ENCODE results near the gene RAD54L.

The RAD54L gene

DNA sequence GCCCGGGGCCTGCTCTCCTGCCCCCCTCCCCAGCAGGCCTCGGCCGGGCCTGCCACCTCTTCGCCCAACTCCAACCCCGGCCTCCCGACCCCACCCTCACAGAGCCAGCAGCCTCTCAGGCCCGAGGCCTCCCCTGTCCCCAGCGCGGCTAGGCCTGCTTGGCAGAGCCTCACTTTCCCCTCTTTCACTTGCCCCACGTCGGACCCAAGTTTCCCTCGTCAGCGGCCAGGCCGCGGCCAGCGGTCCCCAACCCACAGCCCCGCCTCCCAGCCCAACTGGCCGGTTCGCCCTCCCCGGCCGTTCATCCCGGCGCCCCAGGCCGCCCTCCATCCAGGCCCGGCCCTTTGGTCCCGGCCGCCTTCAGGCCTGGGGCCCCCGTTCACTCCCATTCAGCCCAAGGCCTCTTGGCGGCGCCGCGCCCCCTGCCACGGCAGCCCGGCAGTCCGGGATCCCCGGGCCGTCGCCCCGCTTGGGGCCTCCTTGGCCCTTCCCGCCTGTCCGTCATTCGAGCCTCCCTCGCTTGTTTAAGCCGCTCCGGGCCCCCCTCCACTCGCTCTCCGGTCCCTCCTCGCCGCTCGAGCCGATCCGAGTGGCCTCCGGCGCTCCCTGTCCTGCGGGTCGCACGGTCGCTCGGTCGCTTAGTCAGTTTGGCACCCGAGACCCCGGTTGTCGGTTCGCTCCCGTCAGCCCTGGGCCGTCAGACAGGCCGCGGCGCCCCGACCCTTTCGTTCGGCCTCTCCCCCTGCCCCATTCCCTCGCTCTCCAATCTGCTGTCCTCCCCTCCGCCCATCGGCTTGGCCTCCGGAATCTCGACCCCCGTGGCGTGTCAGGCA lies 54.5 kb downstream of the RAD54L start:
- Histone ChIP-seq H3K27me3 (no peaks in the 10 kb centered on the region), H3K4me2 (peak overlapping the region; percentile 90 to 100 (median 97)), H3K4me1 (peaks cover 42 to 53% (median 44%) of the 10 kb centered on the region in 10 experiments), H3K36me3 (peaks cover 16 to 57% (median 32%) of the 10 kb centered on the region in 11 experiments), H4K20me1 (peaks cover 39 to 90% (median 72%) of the 10 kb centered on the region in 11 experiments; a peak in 21 of 22 replicates), H3K4me3 (peak overlapping the region; percentile 78 to 99 (median 92)), H3K9ac (peak overlapping the region; percentile 97 to 100 (median 99)), H3K27ac (peak overlapping the region; percentile 93 to 100 (median 98)), H3K9me3 (replicated peaks in 1 of 11) (no peaks in the 10 kb centered on the region)
- TF ChIP-seq Cebpa-rat (IDR thresholded peaks at IDR 0.05), result no peak

DNA sequence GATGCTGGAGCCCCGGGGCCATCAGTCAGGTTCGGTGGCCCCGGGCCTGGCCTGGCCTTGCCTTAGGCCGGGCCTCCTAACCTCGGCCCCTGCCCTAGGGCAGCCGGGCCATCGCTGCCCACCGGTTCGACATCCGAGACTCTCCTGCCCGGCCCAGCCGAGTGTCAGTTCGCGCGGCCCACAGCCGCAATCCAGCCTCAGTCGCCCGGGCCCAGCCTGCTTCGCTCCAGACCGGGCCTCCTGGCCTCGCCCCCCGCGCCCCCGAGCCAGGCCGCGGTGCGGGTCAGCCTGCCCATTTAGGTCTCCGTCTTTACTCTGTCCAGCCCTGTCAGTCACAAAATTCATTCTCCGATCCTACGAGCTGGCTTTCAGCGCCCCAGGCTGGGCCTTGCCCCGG lies 55.1 kb downstream of the RAD54L start:
- Histone ChIP-seq H3K27ac (peak overlapping the region; percentile 93 to 100 (median 98)), H3K4me3 (peak overlapping the region; percentile 78 to 99 (median 92)), H3K9me3 (replicated peaks in 1 of 11) (no peaks in the 10 kb centered on the region), H3K27me3 (no peaks in the 10 kb centered on the region), H3K4me2 (peak overlapping the region; percentile 90 to 100 (median 97)), H3K36me3 (peaks cover 11 to 57% (median 30%) of the 10 kb centered on the region in 11 experiments), H3K9ac (peak overlapping the region; percentile 97 to 100 (median 99)), H4K20me1 (peaks cover 45 to 90% (median 73%) of the 10 kb centered on the region in 11 experiments; a peak in 21 of 22 replicates), H3K4me1 (peaks cover 48 to 59% (median 50%) of the 10 kb centered on the region in 10 experiments)
- TF ChIP-seq Cebpa-rat (IDR thresholded peaks at IDR 0.05), result no peak

- H3K27me3 ChIP-seq, result no peaks in the 10 kb centered on the region
- no peak for TF ChIP-seq Cebpa-rat (IDR thresholded peaks at IDR 0.05)
- H4K20me1 ChIP-seq, result peaks cover 51 to 90% (median 74%) of the 10 kb centered on the region in 11 experiments
Measured at GRCh38 chr1:46303038-46303871, 55.7 kb downstream of the RAD54L start, which contains the start of the genes LRRC41 and UQCRH. Gene LRRC41 (minus strand): TSS chr1:46303616. CDS start chr1:46303322, 294 bp downstream. Gene UQCRH (plus strand): TSS chr1:46303698. CDS start chr1:46303767, 69 bp downstream.

GRCh38 chr1:46303872-46304326 lies 56.3 kb downstream of the RAD54L start:
- TF ChIP-seq Cebpa-rat (IDR thresholded peaks at IDR 0.05), result no peak
- no peaks in the 10 kb centered on the region for H3K9me3 ChIP-seq (replicated peaks in 1 of 11)
- peak overlapping the region; percentile 97 to 100 (median 99) for H3K9ac ChIP-seq
- peak overlapping the region; percentile 93 to 100 (median 98) for H3K27ac ChIP-seq
- H3K4me2 ChIP-seq, result peak overlapping the region; percentile 94 to 100 (median 97)
- H3K4me1 ChIP-seq, result peaks cover 58 to 71% (median 62%) of the 10 kb centered on the region in 10 experiments
- H3K4me3 ChIP-seq, result peak overlapping the region; percentile 78 to 99 (median 92)
- peaks cover 53 to 90% (median 74%) of the 10 kb centered on the region in 11 experiments for H4K20me1 ChIP-seq
- H3K27me3 ChIP-seq, result no peaks in the 10 kb centered on the region
- H3K36me3 ChIP-seq, result peaks cover 7 to 57% (median 33%) of the 10 kb centered on the region in 11 experiments; a peak in 21 of 22 replicates

More at GRCh38 chr1:46303038-46303871, 55.7 kb downstream of the RAD54L start, which contains the start of the genes LRRC41 and UQCRH:
- Histone ChIP-seq H3K4me3 (peak within 1 kb of the TSS; percentile 78 to 99 (median 92)), H3K9me3 (replicated peaks in 1 of 11) (no peaks in the 10 kb centered on the region), H3K27ac (peak within 1 kb of the TSS; percentile 93 to 100 (median 98)), H3K4me1 (peaks cover 53 to 65% (median 57%) of the 10 kb centered on the region in 10 experiments), H3K9ac (peak within 1 kb of the TSS; percentile 97 to 100 (median 99)), H3K4me2 (peak within 1 kb of the TSS; percentile 94 to 100 (median 97)), H3K36me3 (peaks cover 7 to 57% (median 29%) of the 10 kb centered on the region in 11 experiments; a peak in 21 of 22 replicates)

DNA sequence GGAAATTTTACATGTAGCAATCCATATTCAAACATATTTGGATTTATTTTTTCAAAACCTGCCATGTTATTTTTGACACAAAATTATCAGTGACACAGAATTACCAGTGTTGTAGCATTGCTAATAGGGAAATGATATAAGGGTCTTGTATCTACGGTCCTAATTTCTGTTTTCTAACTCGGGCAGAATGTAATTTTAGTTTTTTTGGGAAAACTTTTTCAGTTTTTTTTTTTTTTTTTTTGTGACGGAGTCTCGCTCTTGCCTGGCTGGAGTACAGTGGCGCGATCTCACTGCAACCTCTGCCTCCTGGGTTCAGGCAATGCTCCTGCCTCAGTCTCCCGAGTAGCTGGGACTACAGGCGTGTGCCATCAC lies 58.6 kb downstream of the RAD54L start:
- Histone ChIP-seq H3K36me3 (peaks cover 27 to 65% (median 54%) of the 10 kb centered on the region in 11 experiments), H3K27me3 (no peaks in the 10 kb centered on the region), H3K4me1 (peaks cover 46 to 56% (median 51%) of the 10 kb centered on the region in 10 experiments), H3K9ac (peak overlapping the region in 8 of 11 experiments; percentile 4 to 100 (median 42); a peak in 9 of 22 replicates), H4K20me1 (peaks cover 48 to 86% (median 69%) of the 10 kb centered on the region in 11 experiments), H3K27ac (no peak overlapping the region), H3K4me2 (peak overlapping the region; percentile 94 to 100 (median 97); a peak in 21 of 22 replicates), H3K4me3 (peak overlapping the region in 3 of 10 experiments; percentile 85 to 98 (median 89); a peak in 3 of 20 replicates), H3K9me3 (replicated peaks in 1 of 11) (no peaks in the 10 kb centered on the region)
- TF ChIP-seq Cebpa-rat (IDR thresholded peaks at IDR 0.05), result no peak

DNA sequence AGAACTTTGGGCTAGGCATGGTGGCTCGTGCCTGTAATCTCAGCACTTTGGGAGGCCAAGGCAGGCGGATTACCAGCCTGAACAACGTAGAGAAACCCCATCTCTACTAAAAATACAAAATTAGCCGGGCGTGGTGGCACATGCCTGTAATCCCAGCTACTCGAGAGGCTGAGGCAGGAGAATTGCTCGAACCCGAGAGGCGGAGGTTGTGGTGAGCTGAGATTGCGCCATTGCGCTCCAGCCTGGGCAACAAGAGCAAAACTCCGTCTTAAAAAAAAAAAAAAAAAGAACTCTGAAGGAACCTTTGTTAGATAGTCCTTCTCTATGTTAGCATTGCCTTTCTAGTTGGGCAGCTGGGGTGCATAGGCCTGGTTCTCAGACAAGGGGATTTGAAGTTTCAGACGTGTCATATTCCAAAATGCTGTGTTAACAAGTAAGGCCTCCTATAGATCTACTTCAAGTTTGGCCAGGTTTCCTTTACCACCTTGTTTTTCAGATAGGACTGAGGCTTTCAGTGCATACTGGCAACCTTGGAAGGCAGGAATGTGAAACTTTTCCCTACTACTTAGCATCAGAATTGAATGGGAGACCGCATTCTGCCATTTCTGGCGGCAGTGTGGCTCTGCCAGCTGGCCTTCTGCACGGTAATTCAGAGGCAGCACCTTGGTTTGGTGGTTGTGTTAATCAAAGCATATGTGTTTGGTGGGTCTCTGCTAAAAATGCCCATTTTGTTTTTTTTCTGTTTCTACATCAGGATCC lies 62.0 kb downstream of the RAD54L start:
- no peak for TF ChIP-seq Cebpa-rat (IDR thresholded peaks at IDR 0.05)

DNA sequence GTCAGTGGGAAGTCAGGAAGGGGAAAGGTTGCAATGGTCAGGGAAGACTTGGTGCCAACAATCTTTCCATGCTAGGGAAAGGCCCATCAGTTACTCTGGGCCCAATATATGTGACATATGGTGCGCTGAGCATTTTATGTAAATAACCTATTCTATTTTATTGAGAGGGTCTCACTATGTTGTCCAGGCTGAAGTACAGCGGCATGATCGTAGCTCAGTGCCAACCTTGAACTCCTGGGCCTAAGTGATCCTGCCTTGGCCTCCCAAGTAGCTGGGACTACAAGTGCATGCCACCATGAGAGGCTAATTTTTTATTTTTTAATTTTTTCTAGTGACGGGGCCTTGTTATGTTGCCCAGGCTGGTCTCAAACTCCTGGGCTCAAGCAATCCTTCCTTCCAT lies 62.8 kb downstream of the RAD54L start:
- H3K36me3 ChIP-seq, result peaks cover 68 to 100% (median 93%) of the 10 kb centered on the region in 11 experiments

More for the DNA sequence above, 62.0 kb downstream of the RAD54L start:
- Histone ChIP-seq H3K9ac (peak overlapping the region in 1 of 11 experiments; percentile 62; a peak in 1 of 22 replicates), H3K4me1 (peaks cover 41 to 52% (median 47%) of the 10 kb centered on the region in 10 experiments), H3K36me3 (peaks cover 61 to 100% (median 88%) of the 10 kb centered on the region in 11 experiments), H3K27me3 (no peaks in the 10 kb centered on the region), H3K27ac (no peak overlapping the region; a peak in 1 of 22 replicates), H3K9me3 (replicated peaks in 1 of 11) (no peaks in the 10 kb centered on the region), H3K4me3 (no peak overlapping the region), H4K20me1 (peaks cover 46 to 84% (median 67%) of the 10 kb centered on the region in 11 experiments), H3K4me2 (peak overlapping the region in 3 of 11 experiments; percentile 2 to 94 (median 94); a peak in 3 of 22 replicates)

More for the DNA sequence above, 62.8 kb downstream of the RAD54L start:
- Histone ChIP-seq H3K27me3 (no peaks in the 10 kb centered on the region), H3K9me3 (replicated peaks in 1 of 11) (no peaks in the 10 kb centered on the region), H3K4me3 (no peak overlapping the region), H3K4me2 (no peak overlapping the region), H3K9ac (no peak overlapping the region), H3K4me1 (peaks cover 34 to 45% (median 39%) of the 10 kb centered on the region in 10 experiments), H3K27ac (no peak overlapping the region), H4K20me1 (peaks cover 44 to 78% (median 60%) of the 10 kb centered on the region in 11 experiments)
- peak in 1 of 11 experiments; percentile 22; a peak in 2 of 22 replicates for TF ChIP-seq Cebpa-rat (IDR thresholded peaks at IDR 0.05)
